ENCODE data around the gene UBAC1.

UBAC1 gene

DNA sequence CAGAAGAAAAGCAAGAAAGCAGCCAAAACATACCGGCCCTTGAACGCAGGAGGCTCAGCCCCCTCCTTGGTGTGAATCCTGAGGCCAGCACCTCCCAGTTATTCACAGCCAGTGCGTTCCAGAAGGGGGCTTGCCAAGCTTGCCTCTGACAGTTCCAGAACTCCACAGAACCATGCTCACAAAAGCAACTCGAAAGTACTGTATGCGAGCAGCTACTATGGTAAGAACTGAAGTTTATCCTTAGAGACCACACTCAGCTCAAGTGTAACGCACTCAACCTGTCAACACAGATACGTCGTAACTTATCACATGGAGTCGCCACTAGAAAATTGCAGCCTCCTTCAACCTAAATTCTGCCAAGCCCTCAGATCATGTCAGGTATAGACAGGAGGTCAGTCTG lies 1.4 kb downstream of the UBAC1 start:
- no peaks in the 10 kb centered on the region for H3K9me2 ChIP-seq (replicated peaks; ENCODE audit: control insufficient read depth, low read length)
- H3K4me3 ChIP-seq (ENCODE audit: low read length), result peak overlapping the region; percentile 78
- H3K9me3 ChIP-seq (ENCODE audit: control insufficient read depth, insufficient read depth, low read length), result no peaks in the 10 kb centered on the region
- no peak for TF ChIP-seq EZH2phosphoT487 (IDR thresholded peaks at IDR 0.05; ENCODE audit: borderline replicate concordance, low read length)
- TF ChIP-seq, protein P1, sequence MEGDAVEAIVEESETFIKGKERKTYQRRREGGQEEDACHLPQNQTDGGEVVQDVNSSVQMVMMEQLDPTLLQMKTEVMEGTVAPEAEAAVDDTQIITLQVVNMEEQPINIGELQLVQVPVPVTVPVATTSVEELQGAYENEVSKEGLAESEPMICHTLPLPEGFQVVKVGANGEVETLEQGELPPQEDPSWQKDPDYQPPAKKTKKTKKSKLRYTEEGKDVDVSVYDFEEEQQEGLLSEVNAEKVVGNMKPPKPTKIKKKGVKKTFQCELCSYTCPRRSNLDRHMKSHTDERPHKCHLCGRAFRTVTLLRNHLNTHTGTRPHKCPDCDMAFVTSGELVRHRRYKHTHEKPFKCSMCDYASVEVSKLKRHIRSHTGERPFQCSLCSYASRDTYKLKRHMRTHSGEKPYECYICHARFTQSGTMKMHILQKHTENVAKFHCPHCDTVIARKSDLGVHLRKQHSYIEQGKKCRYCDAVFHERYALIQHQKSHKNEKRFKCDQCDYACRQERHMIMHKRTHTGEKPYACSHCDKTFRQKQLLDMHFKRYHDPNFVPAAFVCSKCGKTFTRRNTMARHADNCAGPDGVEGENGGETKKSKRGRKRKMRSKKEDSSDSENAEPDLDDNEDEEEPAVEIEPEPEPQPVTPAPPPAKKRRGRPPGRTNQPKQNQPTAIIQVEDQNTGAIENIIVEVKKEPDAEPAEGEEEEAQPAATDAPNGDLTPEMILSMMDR (IDR thresholded peaks at IDR 0.05; ENCODE audit: low read depth, low read length, poor library complexity, severe bottlenecking), result no peak
- no peaks in the 10 kb centered on the region for H4K20me1 ChIP-seq (ENCODE audit: control insufficient read depth, insufficient read depth, low read depth, low read length)
- peak overlapping the region; percentile 67 for H3K4me2 ChIP-seq (ENCODE audit: low read length)
- no peaks in the 10 kb centered on the region for H3F3A ChIP-seq (ENCODE audit: control insufficient read depth, insufficient read depth)
- peaks cover 28% of the 10 kb centered on the region for H3K4me1 ChIP-seq (ENCODE audit: control insufficient read depth, low read length)
- H3K79me2 ChIP-seq (ENCODE audit: control insufficient read depth, low read length), result peaks cover 62% of the 10 kb centered on the region
- H3K36me3 ChIP-seq (ENCODE audit: control insufficient read depth, low read length), result peaks cover 14% of the 10 kb centered on the region; the same call in 1 of the 2 replicates
- H3K27me3 ChIP-seq (ENCODE audit: control insufficient read depth, low read length), result no peaks in the 10 kb centered on the region
- no peak overlapping the region for H3K27ac ChIP-seq (ENCODE audit: low read depth, low read length)

DNA sequence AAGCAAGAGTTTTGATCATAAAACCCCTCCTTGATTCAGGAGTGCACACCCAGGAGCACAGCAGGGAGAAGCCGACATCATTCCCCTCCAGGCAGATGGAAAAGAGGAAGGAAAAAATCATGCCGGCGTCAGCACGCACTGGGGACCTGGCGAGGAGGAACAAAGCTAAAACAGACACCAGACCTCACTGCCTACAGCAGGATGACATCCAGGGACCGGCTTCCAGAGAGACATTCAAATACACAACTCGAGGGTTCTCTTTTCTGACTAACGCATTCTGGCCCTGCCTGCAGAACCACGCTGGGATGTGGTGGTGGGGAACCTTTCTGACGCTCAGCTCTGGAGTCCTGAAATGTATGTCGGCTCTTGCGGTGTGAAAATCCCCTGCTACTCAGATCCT lies 2.7 kb downstream of the UBAC1 start:
- no peak overlapping the region for H3K27ac ChIP-seq (ENCODE audit: low read depth, low read length)
- TF ChIP-seq EZH2phosphoT487 (IDR thresholded peaks at IDR 0.05; ENCODE audit: borderline replicate concordance, low read length), result no peak
- TF ChIP-seq, protein P1 (IDR thresholded peaks at IDR 0.05; ENCODE audit: low read depth, low read length, poor library complexity, severe bottlenecking), result no peak
- peaks cover 21% of the 10 kb centered on the region for H3K36me3 ChIP-seq (ENCODE audit: control insufficient read depth, low read length)
- no peaks in the 10 kb centered on the region for H3F3A ChIP-seq (ENCODE audit: control insufficient read depth, insufficient read depth)
- H3K9me2 ChIP-seq (replicated peaks; ENCODE audit: control insufficient read depth, low read length), result no peaks in the 10 kb centered on the region
- H3K27me3 ChIP-seq (ENCODE audit: control insufficient read depth, low read length), result no peaks in the 10 kb centered on the region
- H3K4me1 ChIP-seq (ENCODE audit: control insufficient read depth, low read length), result peaks cover 19% of the 10 kb centered on the region
- H3K79me2 ChIP-seq (ENCODE audit: control insufficient read depth, low read length), result peaks cover 63% of the 10 kb centered on the region
- no peaks in the 10 kb centered on the region for H4K20me1 ChIP-seq (ENCODE audit: control insufficient read depth, insufficient read depth, low read depth, low read length)
- H3K4me3 ChIP-seq (ENCODE audit: low read length), result no peak overlapping the region
- H3K9me3 ChIP-seq (ENCODE audit: control insufficient read depth, insufficient read depth, low read length), result no peaks in the 10 kb centered on the region
- no peak overlapping the region for H3K4me2 ChIP-seq (ENCODE audit: low read length)

DNA sequence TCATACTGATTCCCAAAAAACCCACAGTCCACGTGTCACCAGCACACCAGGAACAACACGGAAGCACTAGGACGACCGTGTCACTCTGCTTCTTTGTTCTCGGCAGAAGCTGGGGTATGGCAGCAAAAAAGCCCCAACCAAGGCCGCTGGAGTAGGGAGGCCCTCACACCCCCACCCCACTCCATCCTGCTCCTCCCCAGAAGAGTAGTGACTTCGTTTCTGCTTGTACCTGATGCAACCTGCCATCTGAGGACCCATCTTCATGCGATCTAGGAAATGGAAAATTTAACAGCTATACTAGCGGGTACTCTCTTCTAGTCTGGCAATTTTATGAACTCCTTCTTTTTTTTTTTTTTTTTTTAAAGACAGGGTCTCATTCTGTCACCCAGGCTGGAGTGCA lies 3.7 kb downstream of the UBAC1 start:
- Histone ChIP-seq H3K4me1 (ENCODE audit: control insufficient read depth, low read length) (peaks cover 16% of the 10 kb centered on the region), H4K20me1 (ENCODE audit: control insufficient read depth, insufficient read depth, low read depth, low read length) (no peaks in the 10 kb centered on the region), H3K9me2 (replicated peaks; ENCODE audit: control insufficient read depth, low read length) (no peaks in the 10 kb centered on the region), H3K4me2 (ENCODE audit: low read length) (no peak overlapping the region), H3K79me2 (ENCODE audit: control insufficient read depth, low read length) (peaks cover 63% of the 10 kb centered on the region), H3F3A (ENCODE audit: control insufficient read depth, insufficient read depth) (no peaks in the 10 kb centered on the region), H3K27me3 (ENCODE audit: control insufficient read depth, low read length) (no peaks in the 10 kb centered on the region), H3K27ac (ENCODE audit: low read depth, low read length) (no peak overlapping the region), H3K4me3 (ENCODE audit: low read length) (no peak overlapping the region), H3K9me3 (ENCODE audit: control insufficient read depth, insufficient read depth, low read length) (no peaks in the 10 kb centered on the region), H3K36me3 (ENCODE audit: control insufficient read depth, low read length) (peaks cover 26% of the 10 kb centered on the region)
- TF ChIP-seq, protein P1 (IDR thresholded peaks at IDR 0.05; ENCODE audit: low read depth, low read length, poor library complexity, severe bottlenecking), result no peak
- TF ChIP-seq EZH2phosphoT487 (IDR thresholded peaks at IDR 0.05; ENCODE audit: borderline replicate concordance, low read length), result no peak

DNA sequence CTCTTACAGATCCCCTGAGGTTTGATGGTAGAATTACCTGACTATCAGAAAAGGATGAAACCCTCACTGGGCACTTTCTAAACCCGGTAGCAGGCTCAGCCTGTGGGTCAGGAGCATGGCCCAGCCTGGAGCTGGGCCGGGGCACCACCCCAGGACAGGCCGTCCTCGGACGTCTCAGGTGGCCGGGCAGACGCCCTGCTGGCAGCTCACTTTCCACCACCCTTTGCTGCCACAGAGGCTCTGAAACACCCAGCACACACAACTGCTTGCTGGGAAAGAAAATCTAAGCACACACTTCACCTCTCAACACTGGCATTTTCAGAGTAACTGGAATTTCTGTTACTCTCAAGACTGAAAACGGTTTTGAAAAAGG lies 4.4 kb downstream of the UBAC1 start:
- no peaks in the 10 kb centered on the region for H3K9me3 ChIP-seq (ENCODE audit: control insufficient read depth, insufficient read depth, low read length)
- H3K27me3 ChIP-seq (ENCODE audit: control insufficient read depth, low read length), result no peaks in the 10 kb centered on the region
- H3K36me3 ChIP-seq (ENCODE audit: control insufficient read depth, low read length), result peaks cover 33% of the 10 kb centered on the region
- no peak overlapping the region for H3K27ac ChIP-seq (ENCODE audit: low read depth, low read length)
- H4K20me1 ChIP-seq (ENCODE audit: control insufficient read depth, insufficient read depth, low read depth, low read length), result no peaks in the 10 kb centered on the region
- H3K4me2 ChIP-seq (ENCODE audit: low read length), result no peak overlapping the region
- H3K79me2 ChIP-seq (ENCODE audit: control insufficient read depth, low read length), result peaks cover 63% of the 10 kb centered on the region
- peaks cover 9% of the 10 kb centered on the region for H3K4me1 ChIP-seq (ENCODE audit: control insufficient read depth, low read length)
- no peaks in the 10 kb centered on the region for H3K9me2 ChIP-seq (replicated peaks; ENCODE audit: control insufficient read depth, low read length)
- no peaks in the 10 kb centered on the region for H3F3A ChIP-seq (ENCODE audit: control insufficient read depth, insufficient read depth)
- TF ChIP-seq, protein P1 (IDR thresholded peaks at IDR 0.05; ENCODE audit: low read depth, low read length, poor library complexity, severe bottlenecking), result no peak
- no peak for TF ChIP-seq EZH2phosphoT487 (IDR thresholded peaks at IDR 0.05; ENCODE audit: borderline replicate concordance, low read length)
- no peak overlapping the region for H3K4me3 ChIP-seq (ENCODE audit: low read length)
